KMS-11 (cell line): Measurements from ENCODE around the gene TMEM161A.

Experiments
- H2AFZ ChIP-seq: fragments of 200-600 bp; sonication (generic); 2 replicates; pipeline ENCODE4 v1.6.1; 2016; ENCODE audit warnings: antibody characterized with exemption, mixed run types, low read depth
- H3K27ac ChIP-seq: fragments of 200-600 bp; sonication (generic); 2 replicates; pipeline ENCODE4 v1.6.1; 2016; ENCODE audit warnings: mild to moderate bottlenecking, mixed run types
- H3K27me3 ChIP-seq: fragments of 200-600 bp; sonication (generic); 2 replicates; pipeline ENCODE4 v1.6.1; 2017; ENCODE audit warnings: mild to moderate bottlenecking, low read depth, mixed run types, moderate library complexity; ENCODE audit not compliant: insufficient read depth
- H3K36me3 ChIP-seq: fragments of 200-600 bp; sonication (generic); 2 replicates; pipeline ENCODE4 v1.6.1; 2017; ENCODE audit warnings: mild to moderate bottlenecking, mixed run types; ENCODE audit not compliant: insufficient read depth
- H3K4me1 ChIP-seq: fragments of 200-600 bp; sonication (generic); 2 replicates; pipeline ENCODE4 v1.6.1; 2016; ENCODE audit warnings: mild to moderate bottlenecking, low read depth, mixed run types; ENCODE audit not compliant: poor library complexity, severe bottlenecking
- H3K4me2 ChIP-seq: fragments of 200-600 bp; sonication (generic); 2 replicates; pipeline ENCODE4 v1.7.0; 2016; ENCODE audit warnings: mild to moderate bottlenecking, mixed run types
- H3K4me3 ChIP-seq: fragments of 200-600 bp; sonication (generic); IDR thresholded peaks from 2 replicates; pipeline ENCODE4 v1.6.1; 2017; ENCODE audit warnings: low read depth, low read length, mixed read lengths; ENCODE audit not compliant: insufficient read depth
- H3K79me2 ChIP-seq: fragments of 200-600 bp; sonication (generic); 2 replicates; pipeline ENCODE4 v1.6.1; 2016; ENCODE audit warnings: low read depth, mixed run types; ENCODE audit not compliant: insufficient read depth
- H3K9ac ChIP-seq: fragments of 200-600 bp; sonication (generic); 2 replicates; pipeline ENCODE4 v1.6.1; 2016; ENCODE audit warnings: mild to moderate bottlenecking, mixed run types
- H4K20me1 ChIP-seq: fragments of 200-600 bp; sonication (generic); 2 replicates; pipeline ENCODE4 v1.6.1; 2016; ENCODE audit warnings: mild to moderate bottlenecking, mixed run types; ENCODE audit not compliant: insufficient read depth
- TF ChIP-seq, protein P1 (sequence below): fragments of 200-600 bp; sonication (generic); conservative IDR thresholded peaks from 2 replicates; pipeline ENCODE4 v1.6.1; 2017; ENCODE audit warnings: low read depth, mild to moderate bottlenecking, antibody characterized with exemption, low read length, moderate library complexity, mixed read lengths

Gene TMEM161A

DNA sequence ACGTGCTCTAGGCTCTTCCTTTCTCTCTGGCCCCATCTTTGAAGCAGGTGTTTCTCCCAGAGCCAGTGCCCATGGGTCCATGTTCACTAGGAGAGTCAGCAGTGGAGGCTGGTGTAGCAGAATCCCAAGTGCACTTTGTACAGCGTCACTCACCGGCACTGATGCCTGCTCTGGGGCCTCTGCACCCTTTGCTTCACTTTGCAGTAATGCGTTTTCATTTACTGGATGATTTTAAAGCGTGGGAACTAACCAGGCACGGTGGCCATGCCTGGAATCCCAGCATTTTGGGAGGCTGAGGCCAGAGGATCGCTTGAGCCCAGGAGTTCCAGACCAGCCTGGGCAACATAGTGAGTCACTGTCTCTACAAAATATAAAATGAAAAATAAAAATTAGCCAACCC, 43.8 kb downstream of the TMEM161A start:
- Histone ChIP-seq H3K27me3 (no peaks in the 10 kb centered on the region), H4K20me1 (no peaks in the 10 kb centered on the region), H2AFZ (no peak overlapping the region), H3K4me1 (no peaks in the 10 kb centered on the region), H3K4me3 (no peak overlapping the region), H3K79me2 (no peaks in the 10 kb centered on the region), H3K9ac (no peak overlapping the region), H3K36me3 (no peaks in the 10 kb centered on the region), H3K27ac (no peak overlapping the region), H3K4me2 (no peak overlapping the region)
- TF ChIP-seq, protein P1, sequence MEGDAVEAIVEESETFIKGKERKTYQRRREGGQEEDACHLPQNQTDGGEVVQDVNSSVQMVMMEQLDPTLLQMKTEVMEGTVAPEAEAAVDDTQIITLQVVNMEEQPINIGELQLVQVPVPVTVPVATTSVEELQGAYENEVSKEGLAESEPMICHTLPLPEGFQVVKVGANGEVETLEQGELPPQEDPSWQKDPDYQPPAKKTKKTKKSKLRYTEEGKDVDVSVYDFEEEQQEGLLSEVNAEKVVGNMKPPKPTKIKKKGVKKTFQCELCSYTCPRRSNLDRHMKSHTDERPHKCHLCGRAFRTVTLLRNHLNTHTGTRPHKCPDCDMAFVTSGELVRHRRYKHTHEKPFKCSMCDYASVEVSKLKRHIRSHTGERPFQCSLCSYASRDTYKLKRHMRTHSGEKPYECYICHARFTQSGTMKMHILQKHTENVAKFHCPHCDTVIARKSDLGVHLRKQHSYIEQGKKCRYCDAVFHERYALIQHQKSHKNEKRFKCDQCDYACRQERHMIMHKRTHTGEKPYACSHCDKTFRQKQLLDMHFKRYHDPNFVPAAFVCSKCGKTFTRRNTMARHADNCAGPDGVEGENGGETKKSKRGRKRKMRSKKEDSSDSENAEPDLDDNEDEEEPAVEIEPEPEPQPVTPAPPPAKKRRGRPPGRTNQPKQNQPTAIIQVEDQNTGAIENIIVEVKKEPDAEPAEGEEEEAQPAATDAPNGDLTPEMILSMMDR, result no peak

DNA sequence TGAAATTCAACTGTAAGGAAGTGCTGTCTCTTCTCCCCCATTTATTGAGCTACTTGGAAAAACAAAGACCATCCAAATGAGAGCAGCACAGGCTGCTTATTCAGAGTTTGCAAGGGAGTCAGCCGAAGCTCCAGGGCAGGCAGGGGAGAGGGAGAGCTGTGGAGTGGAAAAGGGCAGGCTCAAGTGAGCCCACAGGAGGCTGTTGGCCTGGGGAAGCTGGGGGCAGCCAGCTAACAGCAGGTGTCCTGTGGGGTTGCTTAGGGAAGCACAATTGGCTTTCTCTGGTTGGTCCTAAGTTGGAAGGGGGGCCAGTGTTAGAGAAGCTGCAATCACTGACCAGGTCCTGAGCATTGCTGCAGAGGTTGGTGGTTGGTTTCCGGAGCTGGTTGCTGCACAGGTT, 50.6 kb downstream of the TMEM161A start:
- no peak overlapping the region for H3K27ac ChIP-seq
- H3K27me3 ChIP-seq, result no peaks in the 10 kb centered on the region
- H3K4me3 ChIP-seq, result no peak overlapping the region
- no peak overlapping the region for H3K4me2 ChIP-seq
- no peak overlapping the region for H2AFZ ChIP-seq
- no peaks in the 10 kb centered on the region for H3K79me2 ChIP-seq
- H3K4me1 ChIP-seq, result no peaks in the 10 kb centered on the region
- TF ChIP-seq, protein P1, result no peak
- no peaks in the 10 kb centered on the region for H3K36me3 ChIP-seq
- H3K9ac ChIP-seq, result no peak overlapping the region
- no peaks in the 10 kb centered on the region for H4K20me1 ChIP-seq

- no peaks in the 10 kb centered on the region for H3K36me3 ChIP-seq
- no peak overlapping the region for H3K27ac ChIP-seq
- H3K4me1 ChIP-seq, result no peaks in the 10 kb centered on the region
- H3K27me3 ChIP-seq, result no peaks in the 10 kb centered on the region
- no peak overlapping the region for H2AFZ ChIP-seq
- H3K4me2 ChIP-seq, result no peak overlapping the region
- no peaks in the 10 kb centered on the region for H3K79me2 ChIP-seq
- H3K4me3 ChIP-seq, result no peak overlapping the region
- TF ChIP-seq, protein P1, result no peak
- no peaks in the 10 kb centered on the region for H4K20me1 ChIP-seq
- no peak overlapping the region for H3K9ac ChIP-seq
Measured at GRCh38 chr19:19083413-19084178, 54.7 kb downstream of the TMEM161A start.

GRCh38 chr19:19081642-19082151, 56.6 kb downstream of the TMEM161A start:
- no peak overlapping the region for H3K4me2 ChIP-seq
- H4K20me1 ChIP-seq, result no peaks in the 10 kb centered on the region
- H2AFZ ChIP-seq, result no peak overlapping the region
- no peak overlapping the region for H3K27ac ChIP-seq
- no peaks in the 10 kb centered on the region for H3K79me2 ChIP-seq
- TF ChIP-seq, protein P1, result no peak
- H3K27me3 ChIP-seq, result no peaks in the 10 kb centered on the region
- no peaks in the 10 kb centered on the region for H3K4me1 ChIP-seq
- no peak overlapping the region for H3K9ac ChIP-seq
- H3K4me3 ChIP-seq, result no peak overlapping the region
- H3K36me3 ChIP-seq, result no peaks in the 10 kb centered on the region
